C1 segment of cervical spinal cord (tissue), 14 donors: ENCODE measurements around the gene CPNE7.

Experiments
- DNase-seq, 14 donors: peaks; one replicate each; lab custom pipeline; 2025; lab: John Stamatoyannopoulos, UW

Gene CPNE7

DNA sequence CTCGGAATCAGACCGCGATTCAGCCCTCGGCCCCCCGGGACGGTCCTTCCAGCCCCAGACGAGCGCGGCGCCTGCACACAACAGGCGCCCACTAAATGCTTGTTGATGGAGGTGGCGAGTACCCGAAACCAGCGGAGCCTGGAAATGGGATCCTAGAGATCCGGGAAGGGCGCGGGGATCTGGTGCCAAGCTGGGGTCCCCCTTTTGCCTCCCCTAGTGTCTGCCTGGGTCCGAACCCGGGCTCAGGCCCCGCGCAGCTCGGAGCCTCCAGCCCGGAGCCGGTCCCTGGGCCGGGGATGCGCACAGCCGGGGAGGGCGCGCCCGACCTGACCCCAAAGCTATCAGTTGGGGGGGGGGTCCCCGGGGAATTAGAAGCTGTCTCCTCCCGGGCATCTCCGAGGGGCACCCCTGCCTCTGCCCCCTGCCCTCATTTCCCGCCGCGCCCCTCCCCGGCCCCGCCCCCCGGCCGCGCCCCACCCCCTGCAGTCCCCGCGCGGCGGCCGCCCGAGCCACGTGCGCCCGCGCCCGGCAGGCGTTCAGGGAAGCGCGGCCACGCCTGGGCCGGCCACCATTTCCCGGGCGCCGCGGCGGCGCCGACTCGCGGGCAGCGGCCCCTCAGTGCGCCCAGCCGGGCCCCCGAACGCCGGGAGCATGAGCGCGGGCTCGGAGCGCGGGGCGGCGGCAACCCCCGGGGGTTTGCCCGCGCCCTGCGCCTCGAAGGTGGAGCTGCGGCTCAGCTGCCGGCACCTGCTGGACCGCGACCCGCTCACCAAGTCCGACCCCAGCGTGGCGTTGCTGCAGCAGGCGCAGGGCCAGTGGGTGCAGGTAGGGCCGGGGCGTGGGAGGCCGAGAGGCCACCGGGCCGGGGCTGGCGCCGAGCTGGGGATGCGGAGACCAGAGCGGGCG lies at the start of gene CPNE7:
Gene CPNE7 (plus strand): TSS at position 512 of the 906 bp plus-strand sequence. CDS start 140 bp downstream, at position 652.
- no peak for DNase-seq

DNA sequence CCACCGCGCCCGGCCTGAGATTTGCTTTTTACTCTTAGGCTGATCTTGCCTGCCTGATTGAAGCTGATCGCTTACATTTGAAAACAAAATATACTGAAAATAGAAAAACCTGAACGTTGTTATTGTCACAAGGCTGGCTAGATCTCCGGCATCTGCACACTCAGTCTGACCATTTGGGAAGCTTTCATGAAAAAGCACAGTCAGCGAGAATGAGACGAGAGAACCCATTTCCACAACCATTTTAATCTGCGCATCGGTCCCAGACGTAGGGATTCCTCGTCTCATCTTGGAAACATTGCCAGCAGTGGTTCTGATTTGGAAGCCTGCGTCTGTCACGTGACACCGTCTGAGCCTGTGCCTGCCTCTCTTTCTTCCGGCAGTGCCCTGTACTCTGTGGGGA lies 46.5 kb upstream of the CPNE7 start:
- no peak for DNase-seq

DNA sequence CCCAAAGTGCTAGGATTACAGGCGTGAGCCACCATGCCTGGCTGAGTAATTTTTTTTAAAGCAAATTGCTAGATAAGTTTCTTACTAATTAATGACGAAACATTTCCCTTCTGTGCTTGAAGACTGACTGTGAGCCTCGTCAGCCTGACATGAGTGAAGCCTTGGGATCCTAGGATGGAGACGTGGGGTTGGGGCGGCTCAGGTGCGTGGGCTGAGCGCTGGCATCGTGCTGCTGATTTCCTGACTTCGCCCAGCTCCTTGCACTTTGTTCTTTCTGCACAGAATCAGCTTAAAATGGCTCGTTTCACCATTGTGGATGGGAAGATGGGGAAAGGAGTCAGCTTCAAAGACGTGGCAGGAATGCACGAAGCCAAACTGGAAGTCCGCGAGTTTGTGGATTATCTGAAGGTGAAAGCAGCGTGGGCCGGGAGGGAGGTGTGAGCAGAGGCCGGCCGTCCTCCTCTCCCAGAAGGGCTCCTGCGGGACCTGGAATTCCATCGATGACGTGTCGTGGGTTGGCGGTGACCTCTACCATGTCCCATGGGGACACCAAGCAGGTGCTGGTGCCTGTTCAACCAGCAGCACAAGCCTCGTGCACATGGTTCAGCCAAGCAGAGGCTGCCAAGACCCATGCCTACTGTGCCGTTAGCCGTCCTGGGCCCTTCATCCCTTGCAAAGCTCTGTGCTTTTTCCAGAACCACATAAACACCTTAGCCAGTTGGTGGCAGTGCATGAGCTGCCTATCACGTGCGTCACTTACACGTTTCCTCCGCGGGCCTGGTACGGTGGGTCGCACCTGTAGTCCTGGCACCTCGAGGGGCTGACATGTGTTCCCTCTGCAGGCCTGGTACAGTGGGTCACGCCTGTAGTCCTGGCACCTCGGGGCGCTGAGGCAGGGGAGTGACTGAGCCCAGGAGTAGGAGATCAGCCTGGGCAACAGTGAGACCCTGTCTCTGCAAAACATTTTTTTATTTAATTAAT lies 44.9 kb upstream of the CPNE7 start:
- DNase-seq, result no peak

DNA sequence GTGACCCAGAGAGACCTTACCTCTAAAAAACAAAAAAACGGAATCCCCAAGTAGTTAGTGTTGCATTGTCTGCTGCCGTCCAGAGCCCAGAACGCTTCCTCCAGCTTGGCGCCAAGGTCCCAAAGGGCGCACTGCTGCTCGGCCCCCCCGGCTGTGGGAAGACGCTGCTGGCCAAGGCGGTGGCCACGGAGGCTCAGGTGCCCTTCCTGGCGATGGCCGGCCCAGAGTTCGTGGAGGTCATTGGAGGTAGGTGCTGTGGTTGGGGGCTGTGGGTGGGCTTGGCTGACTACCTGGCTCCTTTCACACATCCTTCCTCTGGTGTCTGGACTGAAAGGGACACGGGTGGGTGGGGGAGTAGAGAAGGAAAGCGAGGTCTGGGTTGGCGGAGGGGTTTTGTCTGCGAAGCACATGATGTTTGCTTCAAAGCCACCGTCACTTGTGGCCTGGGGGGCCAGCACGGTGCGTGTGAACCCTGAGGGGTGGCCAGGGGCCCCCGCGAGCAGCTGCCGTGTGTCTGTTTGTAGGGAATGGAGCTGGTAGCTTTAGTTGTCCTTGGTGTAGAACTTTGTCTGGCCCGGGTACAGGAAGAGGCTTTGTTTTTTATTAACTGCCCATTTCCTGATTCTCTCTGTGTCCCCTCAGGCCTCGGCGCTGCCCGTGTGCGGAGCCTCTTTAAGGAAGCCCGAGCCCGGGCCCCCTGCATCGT lies 43.6 kb upstream of the CPNE7 start:
- DNase-seq, result no peak

DNA sequence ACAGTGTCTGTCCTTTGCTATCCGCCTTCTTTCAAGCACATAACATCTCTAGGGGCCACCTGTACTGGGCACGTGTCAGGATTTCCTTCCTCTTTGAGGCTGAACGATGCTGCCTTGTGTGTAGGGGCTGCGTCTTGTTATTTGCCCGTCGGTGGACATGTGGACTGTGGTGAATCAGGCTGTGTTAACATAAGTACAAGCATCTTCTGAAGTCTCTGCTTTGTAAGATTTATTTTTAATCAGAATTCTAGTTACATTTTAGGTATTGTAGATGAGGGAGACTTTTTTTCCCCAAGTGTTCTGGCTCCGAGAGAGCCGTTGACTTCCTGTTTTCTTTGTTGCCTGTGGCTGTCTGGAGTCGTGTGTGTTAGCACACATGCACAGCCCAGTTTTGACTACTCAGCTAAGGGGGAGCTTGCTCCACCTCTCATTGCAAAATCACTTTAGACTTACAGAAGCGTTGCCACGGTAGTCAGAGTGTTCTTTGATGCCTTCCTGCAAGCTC lies 41.3 kb upstream of the CPNE7 start:
- peak in 7 of 14 donors; percentile 2 to 43 (median 20) for DNase-seq

DNA sequence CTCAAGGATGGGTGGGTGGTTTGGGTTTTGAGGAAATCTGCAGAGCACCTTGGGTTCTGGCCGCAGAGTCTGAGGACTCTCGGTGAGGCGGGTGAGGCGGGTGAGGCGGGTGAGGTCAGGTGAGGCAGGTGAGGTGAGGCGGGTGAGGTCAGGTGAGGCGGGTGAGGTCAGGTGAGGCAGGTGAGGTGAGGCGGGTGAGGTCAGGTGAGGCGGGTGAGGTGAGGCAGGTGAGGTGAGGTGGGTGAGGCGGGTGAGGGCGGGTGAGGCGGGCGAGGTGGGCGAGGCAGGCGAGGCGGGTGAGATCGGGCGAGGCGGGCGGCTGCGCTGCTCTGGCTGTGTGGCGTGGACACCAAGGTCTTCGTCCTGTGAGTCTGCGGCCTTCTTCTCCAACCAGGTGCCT lies 39.2 kb upstream of the CPNE7 start:
- no peak for DNase-seq

DNA sequence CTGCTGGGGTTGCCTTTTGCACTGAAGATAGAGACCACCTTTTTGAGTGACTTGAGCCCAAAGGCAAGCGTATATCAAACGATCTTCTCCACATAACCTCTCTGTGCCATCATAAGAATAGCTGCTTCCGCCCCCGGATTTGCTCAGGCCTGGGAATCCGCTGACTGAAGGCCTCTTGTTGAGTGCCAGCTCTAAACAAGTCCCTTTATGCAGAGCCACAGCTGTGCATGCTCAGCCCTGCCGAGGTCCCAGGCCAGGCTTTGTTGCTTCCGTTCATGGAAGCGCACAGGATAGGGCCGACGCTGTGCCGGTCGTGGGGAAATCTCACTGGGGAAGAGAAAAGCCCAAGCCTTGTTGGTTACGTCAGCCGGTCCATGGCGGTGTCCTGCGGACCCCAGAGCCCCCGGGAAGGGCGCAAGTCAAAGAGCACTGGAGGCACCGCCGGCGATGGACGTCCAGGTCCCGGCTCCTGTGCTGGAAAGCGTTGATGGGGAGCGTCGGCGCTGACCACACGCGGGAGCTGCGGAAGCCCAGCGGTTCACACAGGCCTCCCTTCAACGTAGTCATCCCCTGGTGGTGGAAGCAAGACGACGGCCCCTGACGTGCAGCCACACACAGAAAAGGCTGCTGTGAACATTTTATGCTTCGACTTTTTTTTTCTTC lies 38.5 kb upstream of the CPNE7 start:
- peak in 11 of 14 donors; percentile 29 to 77 (median 45) for DNase-seq

DNA sequence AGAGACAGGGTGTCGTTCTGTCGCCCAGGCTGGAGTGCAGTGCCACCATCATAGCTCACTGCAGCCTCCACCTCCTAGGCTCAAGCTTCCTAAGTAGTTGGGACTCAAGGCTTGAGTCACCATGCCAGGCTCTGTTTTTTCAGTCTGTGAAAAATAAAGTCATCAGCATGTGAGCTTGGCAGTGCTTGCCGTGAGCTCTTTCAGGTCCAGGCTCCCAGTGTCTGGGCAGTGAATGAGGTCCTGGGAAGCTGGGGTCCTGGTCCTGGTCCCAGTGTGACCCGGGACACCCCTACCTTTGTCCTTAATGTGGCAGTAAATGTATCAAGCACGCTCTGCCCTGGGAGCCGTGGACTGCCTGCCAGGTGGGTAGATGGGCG lies 38.0 kb upstream of the CPNE7 start:
- DNase-seq, result peak in 4 of 14 donors; percentile 12 to 53 (median 30)

DNA sequence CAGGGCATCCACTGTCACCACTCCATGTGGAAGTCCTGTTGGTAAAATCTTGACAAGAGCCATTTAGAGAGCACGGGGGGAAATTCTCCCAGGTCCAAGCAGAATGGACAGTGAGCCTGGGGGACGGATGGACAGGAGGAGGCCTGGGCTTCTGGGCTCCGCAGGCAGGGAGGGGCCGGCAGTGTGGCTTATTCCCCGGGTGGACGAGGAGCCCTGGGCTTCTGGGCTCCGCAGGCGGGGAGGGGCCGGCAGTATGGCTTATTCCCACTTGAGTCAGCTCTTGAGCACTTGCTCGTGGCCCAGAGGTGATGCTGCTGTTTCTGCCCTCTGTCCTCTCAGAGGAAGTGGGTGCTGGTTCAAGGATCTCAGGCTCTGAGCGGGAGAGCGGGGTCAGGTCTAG lies 37.3 kb upstream of the CPNE7 start:
- no peak for DNase-seq

DNA sequence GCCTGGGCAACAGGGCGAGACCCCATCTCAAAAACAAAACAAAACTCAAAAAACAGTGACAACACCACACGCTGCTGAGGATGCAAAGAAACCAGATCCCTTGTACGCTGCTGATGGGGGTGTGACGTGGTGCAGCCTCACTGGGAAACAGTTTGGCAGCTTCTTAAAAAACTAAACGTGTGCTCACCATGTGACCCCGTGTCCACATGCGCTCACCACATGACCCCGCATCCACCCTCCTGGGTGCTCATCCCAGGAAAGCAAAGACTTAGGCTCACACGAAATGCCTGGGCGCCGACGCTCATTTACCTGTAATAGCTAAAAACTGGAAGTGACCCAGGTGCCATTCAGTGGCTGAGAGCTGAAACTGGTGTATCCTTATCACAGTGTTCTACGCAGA lies 35.0 kb upstream of the CPNE7 start:
- DNase-seq, result no peak

DNA sequence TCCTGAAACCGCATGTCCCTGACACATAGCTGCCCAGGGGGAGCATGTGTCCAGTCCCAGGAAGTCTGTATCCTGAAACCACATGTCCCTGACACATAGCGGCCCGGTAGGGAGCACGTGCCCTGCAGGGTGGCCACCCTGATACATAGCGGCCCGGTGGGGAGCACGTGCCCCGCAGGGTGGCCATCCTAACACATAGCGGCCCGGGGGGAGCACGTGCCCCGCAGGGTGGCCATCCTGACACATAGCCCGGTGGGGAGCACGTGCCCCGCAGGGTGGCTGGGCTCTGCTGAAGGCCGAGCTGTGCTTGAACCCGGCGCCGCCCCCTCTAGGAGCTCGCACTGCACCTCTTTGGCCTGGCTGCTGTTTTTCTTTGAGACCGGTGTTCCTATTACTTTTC lies 33.8 kb upstream of the CPNE7 start:
- no peak for DNase-seq

DNA sequence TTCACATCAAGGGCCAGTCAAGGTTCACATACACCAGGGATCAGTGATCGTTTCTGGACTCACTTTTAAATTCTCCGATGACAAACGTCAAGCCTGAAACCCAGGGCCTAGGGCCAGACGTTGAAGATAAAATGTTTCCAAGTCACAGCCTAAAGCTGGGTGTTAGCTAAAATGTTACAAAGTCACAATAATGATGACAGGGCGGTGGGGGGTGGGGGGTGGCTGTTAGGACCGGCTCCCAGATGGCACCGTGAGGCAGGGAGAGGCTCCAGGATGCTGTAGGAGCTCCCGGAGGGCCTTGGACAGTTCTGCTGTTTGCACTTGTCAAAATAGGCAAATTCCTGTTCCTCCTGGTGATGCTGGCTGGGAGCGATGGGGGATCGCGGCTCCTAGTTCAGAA lies 31.4 kb upstream of the CPNE7 start:
- DNase-seq, result no peak

DNA sequence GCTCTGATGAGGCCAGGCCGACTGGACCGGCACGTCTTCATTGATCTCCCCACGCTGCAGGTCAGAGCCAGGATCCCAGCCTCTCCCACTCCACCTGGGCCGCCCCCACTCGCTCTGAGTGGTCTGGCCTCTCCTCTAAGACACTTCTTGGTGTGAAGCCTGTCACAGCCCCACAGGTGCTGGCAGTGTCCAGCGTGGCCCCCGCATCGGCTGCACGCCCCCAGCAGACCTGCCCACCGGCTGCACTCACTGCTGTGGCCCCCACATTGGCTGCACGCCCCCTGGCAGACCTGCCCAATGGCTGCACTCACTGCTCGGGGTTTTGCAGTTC lies 30.9 kb upstream of the CPNE7 start:
- DNase-seq, result no peak

DNA sequence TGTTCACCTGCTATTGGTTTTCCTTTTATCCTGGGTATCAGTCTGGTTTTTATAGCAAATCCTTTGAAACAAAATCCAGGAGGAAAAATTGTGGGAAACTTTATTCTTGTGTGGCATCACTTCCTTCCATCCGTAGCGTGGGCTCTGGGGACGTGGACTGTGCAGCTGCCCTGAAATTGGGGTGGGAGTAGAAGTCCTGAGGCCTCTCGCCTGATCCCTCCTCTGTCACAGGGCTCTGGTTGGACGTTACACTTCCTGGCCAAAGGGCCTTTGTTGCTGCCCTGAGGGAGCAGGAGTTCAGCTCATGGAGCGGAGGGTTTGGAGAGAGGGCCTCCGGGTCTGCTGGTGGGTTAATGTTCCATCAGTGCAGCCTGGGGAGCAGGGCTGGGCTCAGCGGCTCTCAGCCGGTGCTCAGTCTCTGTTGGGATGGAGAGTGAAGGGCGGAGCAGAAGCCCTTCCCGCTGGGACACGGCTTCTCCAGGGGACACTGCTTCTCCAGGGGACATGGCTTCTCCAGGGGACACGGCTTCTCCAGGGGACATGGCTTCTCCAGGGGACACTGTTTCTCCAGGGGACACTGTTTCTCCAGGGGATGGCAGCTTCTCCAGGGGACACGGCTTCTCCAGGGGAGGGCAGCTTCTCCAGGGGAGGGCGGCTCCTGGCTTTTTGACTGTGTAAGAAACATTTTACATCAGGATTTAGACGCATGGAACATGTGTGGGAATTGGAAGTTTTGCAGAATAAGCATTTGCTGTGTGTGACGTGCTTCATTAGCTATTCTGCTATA lies 30.3 kb upstream of the CPNE7 start:
- no peak for DNase-seq

DNA sequence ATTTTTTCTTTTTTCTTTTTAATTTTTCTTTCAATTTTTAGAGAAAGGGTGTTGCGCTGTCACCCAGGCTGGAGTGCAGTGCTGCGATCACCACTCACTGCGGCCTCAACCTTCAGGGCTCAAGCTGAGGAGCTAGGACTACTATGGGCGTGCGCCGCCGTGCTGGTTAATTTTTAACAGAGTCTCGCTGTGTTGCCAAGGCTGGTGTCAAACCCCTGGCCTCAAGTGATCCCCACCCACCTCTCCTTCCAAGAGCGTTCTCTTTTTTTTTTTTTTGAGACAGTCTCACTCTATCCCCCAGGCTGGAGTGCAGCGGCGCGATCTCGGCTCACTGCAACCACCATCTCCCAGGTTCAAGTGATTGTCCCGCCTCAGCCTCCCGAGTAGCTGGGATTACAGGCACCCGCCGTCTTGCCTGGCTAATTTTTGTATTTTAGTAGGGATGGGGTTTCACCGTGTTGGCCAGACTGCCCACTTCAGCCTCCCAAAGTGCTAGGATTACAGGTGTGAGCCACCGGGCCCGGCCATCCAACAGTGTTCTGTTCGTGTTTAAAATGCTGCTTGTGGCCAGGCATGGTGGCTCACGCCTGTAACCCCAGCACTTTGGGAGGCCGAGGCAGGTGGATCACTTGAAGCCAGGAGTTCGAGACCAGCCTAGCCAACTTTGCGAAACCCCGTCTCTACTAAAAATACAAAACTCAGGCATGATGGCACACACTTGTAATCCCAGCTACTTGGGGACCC lies 29.6 kb upstream of the CPNE7 start:
- no peak for DNase-seq

DNA sequence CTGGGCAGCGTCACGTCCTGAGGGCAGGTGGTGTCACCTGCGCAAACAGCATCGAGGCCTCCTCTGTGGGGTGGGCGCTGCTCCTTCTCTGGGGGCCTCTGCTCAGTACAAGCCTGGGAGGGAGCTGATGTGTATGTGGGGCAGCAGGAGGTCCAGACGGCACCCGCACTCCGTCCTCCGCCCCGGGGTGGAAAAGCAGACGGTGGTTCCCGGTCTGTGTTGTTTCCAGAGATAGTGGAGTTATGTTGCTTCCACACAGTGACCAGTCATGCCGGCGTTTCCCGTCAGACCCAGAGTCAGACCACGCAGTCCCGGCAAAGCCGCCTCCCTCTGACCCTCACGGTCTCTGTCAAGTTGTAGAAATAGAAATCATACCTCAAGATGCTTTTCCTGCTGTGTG lies 28.8 kb upstream of the CPNE7 start:
- no peak for DNase-seq

DNA sequence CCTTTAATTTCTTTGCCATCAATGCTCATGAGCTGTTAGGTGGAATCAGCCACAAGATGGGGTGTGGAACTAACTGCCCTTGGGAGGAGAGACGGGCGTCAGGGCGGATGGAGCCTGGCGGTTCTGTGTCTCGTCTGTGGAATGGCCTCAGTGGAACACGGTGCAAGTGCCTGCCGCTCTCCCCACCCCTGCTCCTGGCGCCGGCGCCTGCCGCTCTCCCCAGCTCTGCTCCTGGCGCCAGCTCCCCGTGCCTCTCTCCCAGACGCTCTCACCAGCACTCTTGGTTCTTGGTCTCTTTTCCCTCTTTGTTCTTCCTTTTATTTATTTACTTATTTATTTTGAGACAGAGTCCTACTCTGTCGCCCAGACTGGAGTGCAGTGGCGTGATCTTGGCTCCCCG lies 28.3 kb upstream of the CPNE7 start:
- DNase-seq, result no peak

DNA sequence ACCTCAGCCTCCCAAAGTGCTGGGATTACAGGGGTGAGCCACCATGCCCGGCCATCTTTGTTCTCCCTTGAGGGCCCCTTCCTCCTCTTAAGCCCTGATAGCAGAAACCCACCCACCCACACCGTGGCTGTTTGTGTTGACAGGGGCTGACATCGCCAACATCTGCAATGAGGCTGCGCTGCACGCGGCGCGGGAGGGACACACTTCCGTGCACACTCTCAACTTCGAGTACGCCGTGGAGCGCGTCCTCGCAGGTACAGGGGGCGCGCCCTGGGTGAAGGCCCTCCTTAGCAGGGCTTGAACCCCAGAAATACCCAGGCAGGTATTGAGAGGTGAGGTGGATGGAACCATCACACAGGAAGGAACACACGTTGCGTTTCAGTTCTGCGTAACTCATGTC lies 27.7 kb upstream of the CPNE7 start:
- DNase-seq, result no peak

DNA sequence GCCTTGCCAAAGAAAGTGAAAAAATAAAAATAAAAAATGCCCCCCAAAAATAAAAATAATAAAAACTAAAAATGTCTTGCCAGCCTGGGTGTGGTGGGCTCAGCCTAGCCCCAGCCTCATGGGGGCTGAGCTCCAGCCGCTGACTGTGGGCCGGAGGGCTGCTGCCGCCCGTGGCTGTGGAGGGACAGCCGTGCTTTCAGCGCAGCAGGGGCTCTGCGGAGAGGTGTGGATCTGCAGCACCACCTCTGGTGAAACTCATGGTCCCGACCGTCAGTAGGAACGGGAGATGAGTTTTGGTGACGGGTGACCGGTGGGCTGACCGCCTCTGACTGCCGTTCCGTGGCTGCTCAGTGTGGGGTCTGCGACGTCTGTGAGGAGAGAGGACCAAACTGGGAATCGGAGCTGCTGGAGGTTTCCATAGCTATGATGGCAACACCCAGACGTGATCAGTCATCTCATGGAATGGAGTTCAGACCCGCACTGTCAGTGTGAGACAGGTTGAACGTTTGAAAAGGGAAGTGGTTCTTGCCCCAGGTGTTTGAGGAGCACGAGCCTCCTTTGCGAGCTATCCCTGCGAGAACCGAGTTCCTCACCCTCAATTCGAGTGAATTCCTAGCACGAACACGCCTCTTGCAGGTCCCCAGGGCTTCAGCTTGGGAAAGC lies 27.1 kb upstream of the CPNE7 start:
- no peak for DNase-seq
